Pulmonary artery endothelial cell (primary cell): ENCODE data around the gene NRCAM. TPM values are rescaled to one million over a fixed set of nuclear protein-coding genes. Genes with fewer than 3 reads are reported as not detected.

ENCODE experiments used
- DNase-seq: peaks from one replicate; pipeline ENCODE4 v3.0.0-alpha.2; 2011; ENCODE audit warnings: low read depth, low spot score
- total RNA-seq: library from RNA; depleted of rRNA; stranded (reverse); fragments of >200 nt; gene quantifications from 2 replicates; pipeline ENCODE4 v1.2.3, GENCODE V29; 2014

NRCAM gene
- total RNA-seq, 1 donor from 2014 or later, result 87.2 TPM

DNA sequence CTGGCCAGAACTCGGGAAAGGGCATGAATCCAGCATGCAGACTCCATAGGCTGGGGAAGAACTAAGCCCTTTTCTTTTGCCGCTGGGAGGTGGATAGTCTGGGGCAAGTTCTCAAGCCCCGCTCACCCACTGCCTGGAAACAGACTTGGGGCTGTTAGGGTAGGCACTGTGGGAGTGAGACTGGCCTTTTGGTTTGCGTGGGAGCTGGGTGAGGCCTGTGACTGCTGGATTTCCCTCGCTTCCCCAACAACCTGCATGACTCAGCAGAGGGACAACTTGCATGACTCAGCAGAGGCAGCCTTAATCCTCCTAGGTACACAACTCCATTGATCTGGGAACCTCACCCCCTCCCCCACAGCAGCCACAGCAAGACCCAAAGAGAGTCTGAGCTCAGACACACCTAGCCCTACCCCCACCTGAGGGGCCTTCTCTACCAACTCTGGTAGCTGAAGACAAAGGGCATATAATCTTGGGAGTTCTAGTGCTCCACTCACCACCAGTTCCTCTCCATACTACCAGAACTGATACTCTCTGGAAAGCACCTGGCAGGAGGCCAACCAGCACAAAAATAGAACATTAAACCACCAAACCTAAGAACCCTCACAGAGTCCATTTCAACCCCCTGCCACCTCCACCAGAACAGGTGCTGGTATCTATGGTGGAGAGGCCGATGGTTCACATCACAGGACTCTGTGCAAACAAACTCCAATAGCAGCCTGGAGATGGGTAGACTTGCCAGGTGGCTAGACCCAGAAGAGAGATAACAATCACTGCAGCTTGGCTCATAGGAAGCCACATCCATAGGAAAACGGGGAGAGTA lies 244.6 kb downstream of the NRCAM start:
- DNase-seq, result peak; percentile 22

DNA sequence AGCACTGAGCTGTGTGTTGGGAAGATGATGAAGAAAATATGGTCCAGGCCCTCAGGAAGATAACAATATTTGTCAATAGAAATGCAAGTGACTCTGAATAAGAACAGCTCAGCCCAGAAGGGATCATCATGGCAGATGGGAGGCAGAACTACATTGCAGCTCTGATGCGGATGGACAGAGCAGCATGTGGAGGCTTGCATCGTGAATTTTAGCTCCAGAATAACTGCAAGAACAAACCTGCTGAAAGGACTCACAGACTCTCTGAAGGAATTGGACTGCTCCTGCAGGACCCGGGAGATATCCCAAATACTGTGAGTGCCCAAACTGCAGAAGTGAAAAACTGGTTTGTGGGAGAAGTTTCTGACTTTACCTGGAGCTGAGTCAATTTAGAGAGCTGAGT lies 245.4 kb downstream of the NRCAM start:
- no peak for DNase-seq

DNA sequence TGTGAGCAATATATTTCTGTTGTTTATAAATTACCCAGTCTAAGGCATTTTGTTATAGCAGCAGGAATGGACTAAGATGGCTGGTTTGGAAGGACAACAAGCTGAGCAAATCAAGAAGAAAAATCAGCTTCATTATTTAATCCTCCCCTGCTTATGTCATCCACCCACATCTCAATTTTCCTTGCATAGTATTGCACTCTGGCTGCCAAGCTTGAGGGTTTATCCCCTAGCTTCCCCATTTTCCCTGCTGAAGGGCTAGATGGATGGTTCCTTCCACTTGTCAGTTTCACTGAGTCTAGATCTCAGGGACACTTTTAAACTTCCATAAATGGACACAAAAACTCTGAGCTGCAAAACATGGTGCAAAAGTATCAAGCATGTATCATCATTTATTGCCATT lies 250.9 kb downstream of the NRCAM start:
- no peak for DNase-seq

DNA sequence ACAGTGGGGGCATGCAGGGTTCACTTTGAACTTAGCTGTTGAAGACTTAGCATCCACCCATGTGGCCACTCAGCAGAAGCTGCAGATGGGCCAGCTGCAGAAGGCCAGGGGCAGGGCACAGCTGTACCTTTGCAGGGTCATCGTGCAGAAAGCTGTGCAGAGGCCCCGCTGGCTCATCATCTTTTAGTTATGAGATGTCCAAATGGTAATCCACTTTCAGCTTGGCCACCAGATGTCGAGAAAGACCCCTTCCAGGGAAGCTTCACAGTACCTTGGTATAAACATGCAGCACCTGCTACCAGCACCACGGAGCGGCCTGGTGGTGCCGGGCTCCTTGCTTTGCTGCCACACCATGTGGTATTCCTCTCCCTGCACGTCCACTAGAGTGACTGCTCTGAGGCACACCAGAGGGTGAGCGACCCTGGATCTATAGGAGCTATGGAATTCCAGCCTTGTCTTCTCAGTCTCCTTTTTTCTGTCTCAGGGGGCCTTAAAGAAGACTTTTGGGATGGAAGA lies 251.9 kb downstream of the NRCAM start:
- no peak for DNase-seq

DNA sequence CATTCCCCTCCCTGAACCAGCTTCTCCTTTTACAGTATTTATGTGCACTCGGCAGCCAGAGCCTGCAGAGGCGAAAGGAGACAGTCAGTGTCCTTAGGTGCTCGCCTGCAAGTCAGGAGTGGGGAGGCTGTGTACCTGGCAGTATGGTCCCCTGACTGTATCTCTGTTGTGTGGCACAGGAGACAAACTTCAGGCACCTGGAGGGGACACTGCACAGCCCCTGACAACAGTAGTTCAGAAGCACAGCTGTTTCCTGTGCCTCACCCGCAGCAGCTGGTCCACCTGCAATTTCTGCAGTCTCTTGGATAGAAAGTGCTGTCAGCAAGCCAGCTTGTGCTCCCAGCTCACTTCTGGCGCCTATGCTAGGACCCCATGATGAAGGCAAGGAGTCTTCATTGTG lies 252.7 kb downstream of the NRCAM start:
- no peak for DNase-seq

DNA sequence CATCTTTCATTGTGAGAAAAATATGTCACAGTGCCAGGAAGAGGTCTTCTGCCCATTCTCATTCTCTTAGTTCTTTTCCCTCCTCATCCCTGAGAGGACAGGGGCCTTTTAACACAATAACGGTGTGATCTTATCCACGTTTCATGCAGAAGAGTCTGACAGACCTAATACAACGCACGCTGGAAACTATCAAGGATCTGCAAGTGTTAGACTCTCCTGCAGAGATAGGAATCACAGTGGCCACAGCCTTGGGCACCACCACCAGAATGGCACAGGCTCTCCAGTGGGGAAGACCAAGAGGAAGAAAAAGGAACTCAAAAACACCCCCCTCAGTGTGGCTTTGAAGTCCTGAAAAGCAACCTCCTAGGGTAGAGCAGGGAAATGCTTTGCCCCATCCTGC lies 253.5 kb downstream of the NRCAM start:
- DNase-seq, result no peak

GRCh38 chr7:108201766-108202165 lies 254.5 kb downstream of the NRCAM start:
- DNase-seq, result no peak

- DNase-seq, result no peak
Measured at GRCh38 chr7:108200326-108200725, 255.9 kb downstream of the NRCAM start.

- no peak for DNase-seq
Measured at GRCh38 chr7:108197371-108198091, 258.7 kb downstream of the NRCAM start.

- no peak for DNase-seq
Measured at GRCh38 chr7:108196004-108196403, 260.2 kb downstream of the NRCAM start.

DNA sequence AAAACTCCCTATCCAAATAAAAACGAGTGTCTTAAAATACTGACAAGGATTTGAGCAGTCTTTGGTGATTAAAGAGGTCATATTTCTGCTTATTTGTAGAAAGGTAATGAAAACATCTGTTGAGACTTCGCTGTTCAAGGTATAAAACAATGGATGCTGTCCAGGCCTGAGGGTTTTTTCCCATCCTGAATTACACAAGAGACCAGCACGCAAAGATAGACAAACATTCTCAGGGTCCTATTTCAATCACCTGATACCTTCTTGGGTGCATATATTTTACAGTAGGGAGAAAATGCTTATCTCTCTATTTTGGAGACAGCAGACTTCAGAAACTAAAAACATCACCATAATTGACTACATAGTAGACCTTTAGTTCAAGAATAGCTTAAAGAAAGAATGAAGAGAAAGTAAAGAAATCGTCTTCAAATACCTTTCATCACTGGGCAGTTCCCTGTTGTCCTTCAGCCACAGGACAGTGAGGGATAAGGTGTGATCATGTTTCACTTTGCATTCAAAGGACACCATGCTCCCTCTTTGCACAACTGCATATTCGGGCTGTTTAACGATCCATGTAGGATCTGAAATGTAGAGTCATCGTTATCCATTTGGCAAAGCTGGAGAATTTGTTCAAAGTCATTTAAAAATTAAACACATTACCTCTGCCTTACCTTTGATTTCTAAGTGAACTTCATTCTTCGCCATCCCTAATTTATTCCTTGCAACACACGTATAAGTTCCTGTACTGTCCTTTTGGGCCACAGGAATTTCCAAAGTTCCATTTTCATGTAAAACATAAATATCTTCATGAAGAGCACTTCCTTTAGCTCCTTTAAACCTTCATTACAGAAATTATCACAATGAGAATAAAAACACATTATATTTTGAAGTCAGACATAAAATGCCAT lies 262.4 kb downstream of the NRCAM start:
- no peak for DNase-seq

DNA sequence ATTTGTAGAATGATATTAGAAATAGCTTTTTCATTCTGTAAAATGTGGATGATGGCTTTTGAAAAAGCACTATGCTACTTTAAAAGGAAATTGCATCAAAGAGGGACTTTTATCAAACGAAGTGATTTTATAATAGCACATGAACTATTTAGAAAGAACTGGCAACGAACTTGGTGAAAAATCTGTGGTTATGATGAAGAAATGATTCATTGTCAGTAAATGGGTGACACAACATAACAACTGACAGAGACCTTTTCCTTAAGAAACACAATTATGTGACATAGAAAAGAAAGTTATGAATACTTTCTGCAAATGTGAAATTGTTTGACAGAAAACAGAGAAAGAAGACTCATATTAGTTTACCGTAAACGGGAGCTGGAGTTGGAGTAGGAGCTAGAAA lies 265.3 kb downstream of the NRCAM start:
- no peak for DNase-seq

- DNase-seq, result no peak
Measured at GRCh38 chr7:108189733-108190388, 266.4 kb downstream of the NRCAM start.

DNA sequence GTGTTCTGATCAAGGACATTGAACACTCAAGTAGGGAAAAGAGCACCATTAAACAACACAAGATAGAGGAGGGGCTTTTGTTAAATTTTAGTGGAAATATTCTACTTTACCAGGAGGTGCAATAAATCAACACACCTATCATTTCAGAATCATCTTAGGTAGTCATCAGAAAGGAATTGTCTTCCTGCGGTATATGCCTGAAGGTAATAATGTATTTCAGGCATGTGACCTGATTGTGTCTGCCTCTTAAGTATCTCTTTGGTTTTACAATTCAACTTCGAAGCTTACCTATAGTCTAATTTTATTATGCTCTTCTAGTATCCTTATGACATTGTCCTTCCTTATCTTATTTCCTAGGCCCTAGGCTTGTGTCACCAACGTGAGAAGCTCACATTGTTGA lies 267.5 kb downstream of the NRCAM start:
- no peak for DNase-seq

GRCh38 chr7:108181073-108181985 lies 274.9 kb downstream of the NRCAM start:
- DNase-seq, result peak; percentile 32

DNA sequence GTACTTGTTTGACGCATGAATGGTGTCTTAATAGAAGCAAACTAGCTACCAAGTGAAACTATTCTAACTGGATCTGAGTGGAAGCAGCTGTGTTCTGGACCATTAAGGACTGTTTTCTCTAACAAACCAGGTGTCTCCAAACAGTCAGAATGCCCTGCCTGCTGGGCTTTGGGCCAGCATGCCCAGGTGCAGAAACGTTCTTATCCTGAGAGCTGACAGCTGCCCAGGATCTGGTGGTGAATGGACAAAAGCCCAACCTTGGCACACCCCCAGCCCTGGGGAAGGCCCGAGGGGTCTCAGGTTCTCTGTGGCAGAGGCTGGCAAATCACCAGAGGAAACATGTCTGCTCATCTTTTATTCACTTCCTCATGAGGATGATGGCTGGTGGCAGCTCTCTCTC lies 277.8 kb downstream of the NRCAM start:
- DNase-seq, result no peak

- DNase-seq, result no peak
Measured at GRCh38 chr7:108171164-108171563, 285.1 kb downstream of the NRCAM start.

GRCh38 chr7:108170251-108170650 lies 286.0 kb downstream of the NRCAM start:
- no peak for DNase-seq

DNA sequence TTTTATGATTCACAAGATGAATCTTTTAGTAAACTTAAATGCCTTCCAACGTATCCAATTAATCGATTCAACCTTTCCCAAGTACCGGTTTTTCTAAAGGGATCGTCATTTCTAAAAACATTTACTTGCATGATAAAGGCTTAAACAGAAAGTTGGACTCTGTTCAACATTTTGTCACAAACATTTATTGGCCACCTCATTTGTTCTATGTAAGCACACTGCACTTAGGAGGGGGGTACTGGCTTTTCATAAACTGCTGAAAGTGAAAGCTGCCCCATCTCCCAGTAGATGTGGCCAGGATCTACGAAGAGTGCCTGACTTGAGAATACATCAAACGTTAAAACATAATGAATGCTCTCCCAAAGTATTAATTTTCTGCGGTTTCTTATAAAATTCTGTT lies 288.8 kb downstream of the NRCAM start:
- no peak for DNase-seq

DNA sequence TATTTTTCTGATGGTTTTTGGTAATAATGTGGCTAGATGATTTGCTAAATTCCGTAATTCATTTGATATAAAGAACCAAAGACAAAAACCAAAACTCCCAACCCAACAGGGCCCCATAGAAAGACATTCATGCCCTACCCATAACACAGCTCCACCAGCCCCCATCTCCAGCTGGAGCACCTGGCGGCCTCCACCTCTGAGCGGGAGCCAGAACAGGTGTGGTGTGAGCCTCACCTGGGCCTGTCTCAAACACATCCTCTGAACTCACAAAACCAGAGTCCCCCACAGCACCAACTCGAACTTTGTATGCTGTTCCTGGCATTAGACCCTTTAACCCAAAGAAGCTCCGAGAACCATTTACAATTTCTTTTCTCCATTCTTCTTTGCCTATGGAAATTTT lies 289.5 kb downstream of the NRCAM start:
- DNase-seq, result no peak
